GM21717 (cell line): ENCODE results near the gene TRAF1.

Experiments used
- ATAC-seq: cut with Tn5 transposase; IDR thresholded peaks from one replicate; pipeline ENCODE4 v1.9.1; 2021; ENCODE audit warnings: mild to moderate bottlenecking, moderate library complexity; ENCODE audit not compliant: unreplicated experiment

TRAF1 gene

GRCh38 chr9:120941046-120941770 is 14.6 kb upstream of the TRAF1 start:
- no peak for ATAC-seq

GRCh38 chr9:120940573-120940972 is 14.0 kb upstream of the TRAF1 start:
- ATAC-seq = no peak

- no peak for ATAC-seq
These were observed 12.3 kb upstream of the TRAF1 start for GRCh38 chr9:120938851-120939250.

- no peak for ATAC-seq
These were observed 11.0 kb upstream of the TRAF1 start for GRCh38 chr9:120937596-120937995.

- no peak for ATAC-seq
These were observed 10.5 kb upstream of the TRAF1 start for GRCh38 chr9:120937127-120937526.

GRCh38 chr9:120936764-120937122 is 10.1 kb upstream of the TRAF1 start:
- ATAC-seq = no peak

GRCh38 chr9:120936011-120936763 is 9.6 kb upstream of the TRAF1 start:
- peak; percentile 43 for ATAC-seq

- no peak for ATAC-seq
These were observed 8.8 kb upstream of the TRAF1 start for GRCh38 chr9:120935383-120935857.

GRCh38 chr9:120934281-120934680 is 7.7 kb upstream of the TRAF1 start:
- ATAC-seq = no peak

GRCh38 chr9:120933310-120934055 is 6.9 kb upstream of the TRAF1 start:
- ATAC-seq = no peak

GRCh38 chr9:120932086-120932823 is 5.7 kb upstream of the TRAF1 start:
- no peak for ATAC-seq

- peak; percentile 56 for ATAC-seq
These were observed 4.9 kb upstream of the TRAF1 start for GRCh38 chr9:120931231-120932085.

- no peak for ATAC-seq
These were observed 2.7 kb upstream of the TRAF1 start for GRCh38 chr9:120929229-120929791.

- peak; percentile 26 for ATAC-seq
These were observed 2.1 kb upstream of the TRAF1 start for GRCh38 chr9:120928483-120929228.

GRCh38 chr9:120928015-120928482 is 1.5 kb upstream of the TRAF1 start:
- ATAC-seq = peak; percentile 2

GRCh38 chr9:120927269-120928014 is 846 bp upstream of the TRAF1 start:
- no peak for ATAC-seq

- ATAC-seq = peak; percentile 42
These were observed 830 bp downstream of the TRAF1 start for GRCh38 chr9:120925535-120926396.
